Measurements from ENCODE around the gene TAF4.

Gene TAF4

GRCh38 chr20:61958773-61959700, 106.6 kb downstream of the TAF4 start:
- in situ Hi-C loops (cut with HindIII; ENCODE audit: low sequenced_read_pairs): no loop called here
- DNase-seq (ENCODE audit: low read depth, low spot score): no peak
- no peak for TF ChIP-seq CTCF (IDR thresholded peaks at IDR 0.05; ENCODE audit: low read depth, low read length)
- no peak overlapping the region for H3K4me3 ChIP-seq (ENCODE audit: low read depth, low read length)

- H3K4me3 ChIP-seq (ENCODE audit: low read depth, low read length): no peak overlapping the region
- DNase-seq (ENCODE audit: low read depth, low spot score): no peak
- in situ Hi-C loops (cut with HindIII; ENCODE audit: low sequenced_read_pairs): no loop called here
- TF ChIP-seq CTCF (IDR thresholded peaks at IDR 0.05; ENCODE audit: low read depth, low read length): no peak
Observed at GRCh38 chr20:61957961-61958715, 107.5 kb downstream of the TAF4 start.

- peak; percentile 36 for DNase-seq (ENCODE audit: low read depth, low spot score)
- in situ Hi-C loops (cut with HindIII; ENCODE audit: low sequenced_read_pairs): no loop called here
- no peak for TF ChIP-seq CTCF (IDR thresholded peaks at IDR 0.05; ENCODE audit: low read depth, low read length)
- H3K4me3 ChIP-seq (ENCODE audit: low read depth, low read length): no peak overlapping the region
Observed at GRCh38 chr20:61956396-61957342, 109.0 kb downstream of the TAF4 start.

GRCh38 chr20:61955668-61956395, 109.8 kb downstream of the TAF4 start:
- no peak for TF ChIP-seq CTCF (IDR thresholded peaks at IDR 0.05; ENCODE audit: low read depth, low read length)
- in situ Hi-C loops (cut with HindIII; ENCODE audit: low sequenced_read_pairs): no loop called here
- H3K4me3 ChIP-seq (ENCODE audit: low read depth, low read length): no peak overlapping the region
- DNase-seq (ENCODE audit: low read depth, low spot score): no peak

GRCh38 chr20:61954276-61955021, 111.2 kb downstream of the TAF4 start:
- in situ Hi-C loops (cut with HindIII; ENCODE audit: low sequenced_read_pairs): no loop called here
- no peak for DNase-seq (ENCODE audit: low read depth, low spot score)

More at GRCh38 chr20:61954276-61955021, 111.2 kb downstream of the TAF4 start:
- H3K4me3 ChIP-seq (ENCODE audit: low read depth, low read length): no peak overlapping the region
- TF ChIP-seq CTCF (IDR thresholded peaks at IDR 0.05; ENCODE audit: low read depth, low read length): no peak

Data from astrocyte of the spinal cord (primary cell).